ENCODE measurements around the gene YBX2. TPM values are rescaled to one million over a fixed set of nuclear protein-coding genes. Genes with fewer than 3 reads are reported as not detected.
"Not testable (repeated sequence)": the region's sequence is repeated elsewhere in the genome, so short reads cannot be mapped to it uniquely, and the experiment has no call there.

YBX2 gene
- total and polyA plus RNA-seq, 4 donors, result 0.10 to 5.6 (median 0.60) TPM; not detected in 1

DNA sequence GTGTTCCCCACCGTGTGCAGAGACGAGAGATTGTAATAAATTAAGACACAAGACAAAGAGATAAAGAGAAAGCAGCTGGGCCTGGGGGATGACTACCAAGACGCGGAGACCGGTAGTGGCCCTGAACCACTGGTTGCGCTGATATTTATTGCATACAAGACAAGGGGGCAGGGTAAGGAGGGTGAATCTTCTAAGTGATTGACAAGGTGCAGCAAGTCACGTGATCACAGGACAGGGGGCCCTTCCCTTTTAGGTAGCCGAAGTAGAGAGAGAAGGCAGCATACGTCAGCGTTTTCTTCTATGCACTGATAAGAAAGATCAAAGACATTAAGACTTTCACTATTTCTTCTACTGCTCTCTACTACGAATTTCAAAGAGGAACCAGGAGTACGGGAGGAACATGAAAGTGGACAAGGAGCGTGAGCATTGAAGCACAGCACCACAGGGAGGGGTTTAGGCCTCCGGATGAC lies 38.2 kb upstream of the YBX2 start:
- intact Hi-C loops (cut with DNase I); H3K36me3 ChIP-seq (ENCODE audit: control insufficient read depth in 1 of 2, insufficient read depth in 2 of 2, low read length in 1 of 2); H3K4me3 ChIP-seq (ENCODE audit: low read length in 2 of 2); H3K27ac ChIP-seq (ENCODE audit: low read depth in 1 of 2, low read length in 2 of 2); H3K27me3 ChIP-seq (ENCODE audit: control insufficient read depth in 1 of 2, insufficient read depth in 2 of 2, low read length in 1 of 2); H3K9me3 ChIP-seq (ENCODE audit: control insufficient read depth, low read length); DNase-seq; ATAC-seq (ENCODE audit: low FRiP score); H3K4me1 ChIP-seq (ENCODE audit: control insufficient read depth in 1 of 2, insufficient read depth in 2 of 2, low read length in 2 of 2): not testable (repeated sequence)
- WGBS, 2 donors, result 61% methylated on average over 14 of the region's 14 CpGs

GRCh38 chr17:7332111-7332510 lies 37.7 kb upstream of the YBX2 start:
- Histone ChIP-seq H3K36me3 (ENCODE audit: control insufficient read depth in 1 of 2, insufficient read depth in 2 of 2, low read length in 1 of 2) (no peaks in the 10 kb centered on the region), H3K4me1 (ENCODE audit: control insufficient read depth in 1 of 2, insufficient read depth in 2 of 2, low read length in 2 of 2) (no peaks in the 10 kb centered on the region), H3K27me3 (ENCODE audit: control insufficient read depth in 1 of 2, insufficient read depth in 2 of 2, low read length in 1 of 2) (no peaks in the 10 kb centered on the region), H3K27ac (ENCODE audit: low read depth in 1 of 2, low read length in 2 of 2) (no peak overlapping the region), H3K9me3 (ENCODE audit: control insufficient read depth, low read length) (no peaks in the 10 kb centered on the region), H3K4me3 (ENCODE audit: low read length in 2 of 2) (no peak overlapping the region)
- ATAC-seq (ENCODE audit: low FRiP score) (no peak), DNase-seq (no peak)
- intact Hi-C loops (cut with DNase I), result no loop called here
- whole genome bisulfite sequencing, 2 donors, result 56 to 61% methylated on average over 7 of the region's 7 CpGs

- ATAC-seq (ENCODE audit: low FRiP score), result no peak
- Histone ChIP-seq H3K4me1 (ENCODE audit: control insufficient read depth in 1 of 2, insufficient read depth in 2 of 2, low read length in 2 of 2) (no peaks in the 10 kb centered on the region), H3K9me3 (ENCODE audit: control insufficient read depth, low read length) (no peaks in the 10 kb centered on the region), H3K4me3 (ENCODE audit: low read length in 2 of 2) (peak overlapping the region in 1 of 2 donors; percentile 42), H3K36me3 (ENCODE audit: control insufficient read depth in 1 of 2, insufficient read depth in 2 of 2, low read length in 1 of 2) (no peaks in the 10 kb centered on the region), H3K27me3 (ENCODE audit: control insufficient read depth in 1 of 2, insufficient read depth in 2 of 2, low read length in 1 of 2) (no peaks in the 10 kb centered on the region), H3K27ac (ENCODE audit: low read depth in 1 of 2, low read length in 2 of 2) (peak overlapping the region in 1 of 2 donors; percentile 3)
- 60% methylated on average over 13 of the region's 13 CpGs for WGBS, 2 donors
- DNase-seq, result no peak
- intact Hi-C loops (cut with DNase I), result loop anchor here in 1 of 2 donors (2.0 kb wide), 1 partner anchor 18 kb away; no protein-coding TSS in a partner anchor
These were observed 36.2 kb upstream of the YBX2 start for GRCh38 chr17:7330638-7331015.

GRCh38 chr17:7329997-7330637 lies 35.7 kb upstream of the YBX2 start:
- DNase-seq (peak; percentile 85 to 92), ATAC-seq (ENCODE audit: low FRiP score) (peak; percentile 81)
- H3K4me3 ChIP-seq (ENCODE audit: low read length in 2 of 2), result peak overlapping the region; percentile 42 to 57
- no peaks in the 10 kb centered on the region for H3K36me3 ChIP-seq (ENCODE audit: control insufficient read depth in 1 of 2, insufficient read depth in 2 of 2, low read length in 1 of 2)
- H3K27me3 ChIP-seq (ENCODE audit: control insufficient read depth in 1 of 2, insufficient read depth in 2 of 2, low read length in 1 of 2), result no peaks in the 10 kb centered on the region
- H3K27ac ChIP-seq (ENCODE audit: low read depth in 1 of 2, low read length in 2 of 2), result peak overlapping the region; percentile 15 to 73
- no peaks in the 10 kb centered on the region for H3K9me3 ChIP-seq (ENCODE audit: control insufficient read depth, low read length)
- intact Hi-C loops (cut with DNase I), result loop anchor here in 1 of 2 donors (1.0 to 2.0 kb wide), 2 partner anchors 19 to 22 kb away; partner anchors contain the start of gene KCTD11
- no peaks in the 10 kb centered on the region for H3K4me1 ChIP-seq (ENCODE audit: control insufficient read depth in 1 of 2, insufficient read depth in 2 of 2, low read length in 2 of 2)
- 0% methylated on average over 30 to 34 of the region's 34 CpGs for WGBS, 2 donors

- no peaks in the 10 kb centered on the region for H3K4me1 ChIP-seq (ENCODE audit: control insufficient read depth in 1 of 2, insufficient read depth in 2 of 2, low read length in 2 of 2)
- H3K9me3 ChIP-seq (ENCODE audit: control insufficient read depth, low read length), result no peaks in the 10 kb centered on the region
- intact Hi-C loops (cut with DNase I), result loop anchor here in 1 of 2 donors (1.0 kb wide), 1 partner anchor 23 kb away; the partner anchor contains the start of gene KCTD11
- H3K36me3 ChIP-seq (ENCODE audit: control insufficient read depth in 1 of 2, insufficient read depth in 2 of 2, low read length in 1 of 2), result no peaks in the 10 kb centered on the region
- ATAC-seq (ENCODE audit: low FRiP score) (peak; percentile 94), DNase-seq (peak; percentile 99)
- H3K4me3 ChIP-seq (ENCODE audit: low read length in 2 of 2), result peak overlapping the region; percentile 54 to 57
- 0 to 1% methylated on average over 42 to 43 of the region's 43 CpGs for WGBS, 2 donors
- H3K27ac ChIP-seq (ENCODE audit: low read depth in 1 of 2, low read length in 2 of 2), result peak overlapping the region; percentile 15 to 73
- no peaks in the 10 kb centered on the region for H3K27me3 ChIP-seq (ENCODE audit: control insufficient read depth in 1 of 2, insufficient read depth in 2 of 2, low read length in 1 of 2)
These were observed 35.0 kb upstream of the YBX2 start for GRCh38 chr17:7329374-7329996.

GRCh38 chr17:7328840-7329373 lies 34.5 kb upstream of the YBX2 start, which contains the start of gene NEURL4:
NEURL4 (minus strand) TSS chr17:7329335; CDS start chr17:7329312, 23 bp downstream.
- 1% methylated on average over 43 to 50 of the region's 50 CpGs for WGBS, 2 donors
- Histone ChIP-seq H3K27ac (ENCODE audit: low read depth in 1 of 2, low read length in 2 of 2) (peak within 1 kb of the TSS; percentile 15 to 73), H3K4me3 (ENCODE audit: low read length in 2 of 2) (peak within 1 kb of the TSS; percentile 54 to 57), H3K4me1 (ENCODE audit: control insufficient read depth in 1 of 2, insufficient read depth in 2 of 2, low read length in 2 of 2) (no peaks in the 10 kb centered on the region), H3K27me3 (ENCODE audit: control insufficient read depth in 1 of 2, insufficient read depth in 2 of 2, low read length in 1 of 2) (no peaks in the 10 kb centered on the region), H3K36me3 (ENCODE audit: control insufficient read depth in 1 of 2, insufficient read depth in 2 of 2, low read length in 1 of 2) (no peaks in the 10 kb centered on the region), H3K9me3 (ENCODE audit: control insufficient read depth, low read length) (no peaks in the 10 kb centered on the region)
- DNase-seq (no peak), ATAC-seq (ENCODE audit: low FRiP score) (no peak)
- intact Hi-C loops (cut with DNase I), result loop anchor here in 1 of 2 donors (1.0 kb wide), 1 partner anchor 23 kb away; the partner anchor contains the start of gene KCTD11

DNA sequence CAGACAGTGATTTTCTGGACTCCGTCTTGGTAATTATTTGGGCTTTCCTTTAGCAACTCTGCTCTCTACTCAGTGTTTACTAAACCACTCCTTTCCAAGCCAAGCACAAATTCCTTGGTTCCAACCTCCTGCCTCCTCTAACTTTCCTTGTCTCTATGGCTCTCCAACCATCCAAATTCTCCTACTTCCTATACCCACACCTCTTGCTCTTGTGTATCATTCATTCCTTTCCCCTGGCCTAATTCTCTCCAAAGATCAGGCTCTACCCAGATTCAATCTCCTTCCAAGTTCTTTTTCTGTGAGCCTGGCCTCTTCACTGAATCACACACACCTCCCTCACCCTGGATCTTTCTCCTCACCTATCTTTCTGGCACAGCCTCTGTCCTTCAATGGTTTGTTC lies 33.6 kb upstream of the YBX2 start:
- Histone ChIP-seq H3K27me3 (ENCODE audit: control insufficient read depth in 1 of 2, insufficient read depth in 2 of 2, low read length in 1 of 2) (no peaks in the 10 kb centered on the region), H3K4me3 (ENCODE audit: low read length in 2 of 2) (no peak overlapping the region), H3K36me3 (ENCODE audit: control insufficient read depth in 1 of 2, insufficient read depth in 2 of 2, low read length in 1 of 2) (no peaks in the 10 kb centered on the region), H3K27ac (ENCODE audit: low read depth in 1 of 2, low read length in 2 of 2) (no peak overlapping the region), H3K4me1 (ENCODE audit: control insufficient read depth in 1 of 2, insufficient read depth in 2 of 2, low read length in 2 of 2) (no peaks in the 10 kb centered on the region), H3K9me3 (ENCODE audit: control insufficient read depth, low read length) (no peaks in the 10 kb centered on the region)
- DNase-seq (no peak), ATAC-seq (ENCODE audit: low FRiP score) (no peak)
- 72 to 84% methylated on average over 1 of the region's 1 CpG for WGBS, 2 donors
- intact Hi-C loops (cut with DNase I), result no loop called here

DNA sequence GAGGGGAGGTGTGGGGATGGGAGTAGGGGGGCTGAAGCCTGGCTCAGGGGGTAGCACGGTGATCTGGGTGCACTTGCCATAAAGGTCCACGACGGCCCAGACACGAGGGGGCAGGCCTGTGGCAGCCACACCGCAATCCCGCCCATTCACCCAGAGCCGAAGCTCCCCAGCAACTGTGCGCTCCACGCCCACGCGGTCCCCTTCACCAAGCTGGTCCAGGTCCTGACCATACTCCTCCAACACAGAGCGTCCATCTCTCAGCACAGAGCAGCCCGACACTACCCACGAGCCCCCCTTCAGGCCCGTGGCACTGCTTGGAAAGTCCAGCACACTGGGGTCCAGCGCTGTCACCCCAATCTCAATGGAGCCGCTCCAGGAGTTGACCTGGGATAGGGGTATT lies 33.1 kb upstream of the YBX2 start:
- no peaks in the 10 kb centered on the region for H3K27me3 ChIP-seq (ENCODE audit: control insufficient read depth in 1 of 2, insufficient read depth in 2 of 2, low read length in 1 of 2)
- WGBS, 2 donors, result 84 to 87% methylated on average over 17 of the region's 17 CpGs

More for the DNA sequence above, 33.1 kb upstream of the YBX2 start:
- no peaks in the 10 kb centered on the region for H3K4me1 ChIP-seq (ENCODE audit: control insufficient read depth in 1 of 2, insufficient read depth in 2 of 2, low read length in 2 of 2)
- no peaks in the 10 kb centered on the region for H3K9me3 ChIP-seq (ENCODE audit: control insufficient read depth, low read length)
- no peak overlapping the region for H3K4me3 ChIP-seq (ENCODE audit: low read length in 2 of 2)
- intact Hi-C loops (cut with DNase I), result no loop called here
- DNase-seq (no peak), ATAC-seq (ENCODE audit: low FRiP score) (no peak)
- H3K27ac ChIP-seq (ENCODE audit: low read depth in 1 of 2, low read length in 2 of 2), result no peak overlapping the region
- H3K36me3 ChIP-seq (ENCODE audit: control insufficient read depth in 1 of 2, insufficient read depth in 2 of 2, low read length in 1 of 2), result peaks cover 0 to 4% of the 10 kb centered on the region in 2 donors
